Endothelial cell of coronary artery (primary cell): ENCODE measurements around the gene TTC33. TPM values are rescaled to one million over a fixed set of nuclear protein-coding genes. Genes with fewer than 3 reads are reported as not detected.

Source experiments
- total RNA-seq: library from RNA; depleted of rRNA; stranded (reverse); fragments of >200 nt; gene quantifications from 2 replicates; pipeline ENCODE4 v1.2.3, GENCODE V29; 2014

TTC33 gene, protein sequence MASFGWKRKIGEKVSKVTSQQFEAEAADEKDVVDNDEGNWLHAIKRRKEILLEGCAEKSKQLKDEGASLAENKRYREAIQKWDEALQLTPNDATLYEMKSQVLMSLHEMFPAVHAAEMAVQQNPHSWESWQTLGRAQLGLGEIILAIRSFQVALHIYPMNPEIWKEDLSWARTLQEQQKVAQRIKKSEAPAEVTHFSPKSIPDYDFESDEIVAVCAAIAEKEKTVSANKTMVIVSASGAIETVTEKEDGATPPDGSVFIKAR
- 12.3 and 14.3 TPM in 2 replicates for total RNA-seq

DNA sequence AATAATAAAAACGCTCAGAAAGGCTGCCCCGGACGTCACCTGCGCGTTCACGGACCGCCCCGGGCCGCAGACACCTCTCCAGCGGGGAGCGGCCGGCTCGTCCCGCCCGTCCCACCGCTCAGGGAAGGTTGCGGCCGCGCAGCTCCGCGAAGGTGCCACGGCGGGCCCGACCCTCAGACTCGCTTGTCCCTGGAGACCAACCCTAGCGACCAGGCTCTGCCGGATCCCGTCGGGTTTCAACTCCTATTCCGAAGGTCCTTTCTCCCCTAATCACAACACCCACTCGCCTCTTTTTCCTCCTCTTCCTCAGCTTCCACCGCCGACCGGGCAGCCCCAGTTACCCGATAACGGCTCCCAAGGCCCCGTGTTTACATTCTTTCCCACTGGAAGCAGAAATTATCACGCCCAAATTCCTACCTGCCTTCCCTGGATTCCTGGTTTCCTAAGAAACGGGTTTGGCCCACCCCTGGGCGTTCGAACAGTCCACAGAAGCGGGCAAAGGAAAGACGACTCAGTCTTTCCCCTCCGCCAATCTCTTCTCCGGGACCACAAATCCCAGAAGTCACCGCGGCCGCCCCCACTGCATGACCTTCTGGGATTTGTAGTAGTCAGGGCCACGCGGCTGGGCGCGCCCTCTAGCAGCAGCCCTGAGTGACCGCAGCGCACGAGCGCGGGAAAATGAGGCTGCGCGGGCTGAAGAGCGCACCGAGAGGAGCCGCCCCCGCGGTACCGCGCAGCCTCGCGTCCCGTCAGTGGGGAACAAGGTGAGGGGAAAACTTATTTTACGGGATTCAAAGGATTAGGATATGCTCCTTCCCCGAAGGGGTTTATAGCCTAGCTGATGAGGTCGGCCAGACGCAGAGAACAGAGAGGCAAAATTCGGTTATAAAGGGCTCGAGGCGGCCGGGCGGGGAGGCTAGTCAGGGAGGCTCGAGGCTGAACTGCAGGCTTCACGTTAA lies at the start of gene TTC33:
Gene TTC33, minus strand, starts transcription at position 555 of the 959 bp plus-strand sequence. CDS start 8,943 bp downstream, outside the sequence.

DNA sequence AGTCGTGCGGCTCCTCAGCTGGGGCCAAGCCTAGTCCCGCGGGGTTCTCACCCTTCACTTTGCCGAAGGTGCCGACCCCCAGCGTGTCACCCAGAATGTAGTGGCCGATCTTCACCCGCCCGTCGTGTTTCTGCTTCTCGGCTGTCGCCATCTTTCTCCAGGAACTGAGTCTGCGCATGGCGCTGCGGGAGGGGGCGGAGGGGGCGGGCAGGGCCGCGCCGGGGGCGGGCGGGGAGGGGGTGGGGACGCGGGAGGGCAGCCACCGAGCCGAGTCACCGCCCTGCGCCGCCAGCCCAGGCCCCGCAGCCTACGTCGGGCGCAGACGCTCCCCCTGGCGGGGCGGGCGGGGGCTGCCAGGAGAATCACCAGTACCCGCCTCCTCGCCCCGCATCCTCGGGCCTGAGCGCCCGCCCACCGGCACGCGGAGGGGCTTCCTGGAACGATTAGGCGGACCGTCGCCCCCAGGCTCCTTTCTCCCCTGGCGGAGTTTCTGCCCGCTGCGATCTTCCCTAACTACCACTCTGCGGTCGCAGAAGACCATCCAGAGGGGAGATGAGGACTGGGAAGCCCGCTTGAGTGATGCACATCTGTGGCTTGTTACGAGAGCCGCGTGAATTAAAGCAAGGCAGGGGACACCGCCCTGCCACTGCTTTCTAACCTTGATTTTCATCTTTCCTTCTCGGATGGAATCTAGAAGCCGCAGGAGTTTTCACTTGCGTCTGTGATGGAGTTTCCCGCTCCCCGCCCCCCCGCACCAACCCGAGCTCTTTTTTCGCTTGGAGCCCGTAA lies 42.4 kb upstream of the TTC33 start, which contains the start of gene PRKAA1:
Gene PRKAA1, minus strand, starts transcription at position 363 of the 789 bp plus-strand sequence. Its CDS starts 185 bp downstream, at position 178.

DNA sequence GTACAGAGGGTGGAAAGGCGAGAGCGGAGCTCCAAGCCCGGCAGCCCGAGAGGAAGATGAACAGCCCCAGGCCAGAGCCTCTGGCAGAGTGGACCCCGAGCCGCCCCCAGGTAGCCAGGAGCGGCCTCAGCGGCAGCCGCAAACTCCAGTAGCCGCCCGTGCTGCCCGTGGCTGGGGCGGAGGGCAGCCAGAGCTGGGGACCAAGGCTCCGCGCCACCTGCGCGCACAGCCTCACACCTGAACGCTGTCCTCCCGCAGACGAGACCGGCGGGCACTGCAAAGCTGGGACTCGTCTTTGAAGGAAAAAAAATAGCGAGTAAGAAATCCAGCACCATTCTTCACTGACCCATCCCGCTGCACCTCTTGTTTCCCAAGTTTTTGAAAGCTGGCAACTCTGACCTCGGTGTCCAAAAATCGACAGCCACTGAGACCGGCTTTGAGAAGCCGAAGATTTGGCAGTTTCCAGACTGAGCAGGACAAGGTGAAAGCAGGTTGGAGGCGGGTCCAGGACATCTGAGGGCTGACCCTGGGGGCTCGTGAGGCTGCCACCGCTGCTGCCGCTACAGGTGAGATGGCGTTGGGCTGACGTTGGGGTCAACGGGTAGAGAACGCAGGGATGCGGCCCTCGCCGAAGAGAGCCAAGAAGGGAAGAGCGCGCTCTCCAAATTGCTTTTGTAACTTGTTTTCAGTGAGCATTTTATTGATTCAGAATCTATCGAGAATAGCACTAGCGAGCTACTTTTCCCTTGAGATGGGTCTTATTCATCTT lies 75.7 kb downstream of the TTC33 start, which contains the start of gene PTGER4:
Gene PTGER4, plus strand, starts transcription at position 3 of the 769 bp plus-strand sequence. CDS start 1,079 bp downstream, outside the sequence.

Other genes starting within 250 kb of the TTC33 start
- 36.8 and 39.5 TPM in 2 replicates for gene PTGER4, start 76.0 kb downstream of the TTC33 start, total RNA-seq
- 115 and 143 TPM in 2 replicates for gene PRKAA1, start 42.4 kb upstream of the TTC33 start, total RNA-seq
- 3,017 and 3,351 TPM in 2 replicates for gene RPL37, start 79.3 kb upstream of the TTC33 start, total RNA-seq
- 21.1 and 22.9 TPM in 2 replicates for gene CARD6, start 85.4 kb upstream of the TTC33 start, total RNA-seq
- 0.09 and 0.75 TPM in 2 replicates for gene C7, start 153.5 kb upstream of the TTC33 start, total RNA-seq